Measurements from ENCODE around the gene MRPL10.
A peak's percentile ranks its signal among the peaks of the same experiment; 100 is the strongest.

MRPL10 gene

DNA sequence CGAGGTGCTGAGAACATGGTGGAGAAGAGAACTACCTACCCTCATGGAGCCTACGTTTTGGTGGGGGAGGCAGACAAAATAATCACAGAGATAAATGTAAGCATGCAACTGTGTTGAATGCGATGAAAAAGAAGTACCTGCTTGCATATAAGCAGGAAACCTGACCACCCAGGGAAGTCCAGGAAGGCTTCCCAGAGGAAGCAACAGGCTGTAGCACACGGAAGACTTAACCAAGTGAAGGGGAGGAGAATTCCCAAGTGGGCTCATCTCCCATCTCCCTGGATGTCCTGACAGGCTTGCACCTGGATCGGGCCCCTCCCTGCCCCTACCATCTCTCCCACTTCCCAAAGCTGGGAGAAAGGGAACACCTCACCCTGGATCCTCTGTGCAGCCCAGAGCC is 7.7 kb upstream of the MRPL10 start:
- no peaks in the 10 kb centered on the region for H3K9me3 Mint-ChIP-seq
- no peak for DNase-seq (ENCODE audit: low spot score)
- peaks cover 34% of the 10 kb centered on the region for H3K4me1 Mint-ChIP-seq (ENCODE audit: low read depth)
- peak overlapping the region; percentile 40 for H3K4me3 Mint-ChIP-seq
- H3K27ac Mint-ChIP-seq, result no peak overlapping the region
- no peaks in the 10 kb centered on the region for H3K36me3 Mint-ChIP-seq (ENCODE audit: low read depth)
- H3K27me3 Mint-ChIP-seq (ENCODE audit: low read depth), result no peaks in the 10 kb centered on the region

DNA sequence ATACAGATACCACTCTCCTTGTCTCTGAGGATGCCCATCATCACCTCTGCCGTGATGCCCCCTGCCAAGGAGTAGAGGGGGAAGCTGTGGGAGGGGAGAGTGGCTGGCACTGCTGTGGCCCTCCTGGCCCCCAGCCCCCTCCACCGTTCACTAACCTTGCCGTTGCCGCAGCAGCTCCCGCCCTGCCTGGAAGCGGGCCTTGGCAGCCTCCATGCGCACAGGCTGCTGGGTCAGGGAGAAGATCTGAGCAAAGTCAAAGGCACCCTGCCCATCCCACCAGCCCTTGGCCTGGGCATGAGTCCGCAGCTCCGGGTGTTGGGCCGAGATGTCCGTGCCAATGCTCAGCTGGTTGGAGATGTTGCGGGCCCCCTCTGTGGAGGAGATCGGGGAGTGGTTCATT is 7.3 kb upstream of the MRPL10 start:
- H3K4me3 Mint-ChIP-seq, result peak overlapping the region; percentile 40
- H3K27me3 Mint-ChIP-seq (ENCODE audit: low read depth), result no peaks in the 10 kb centered on the region
- no peaks in the 10 kb centered on the region for H3K36me3 Mint-ChIP-seq (ENCODE audit: low read depth)
- peaks cover 34% of the 10 kb centered on the region for H3K4me1 Mint-ChIP-seq (ENCODE audit: low read depth)
- H3K9me3 Mint-ChIP-seq, result no peaks in the 10 kb centered on the region
- H3K27ac Mint-ChIP-seq, result no peak overlapping the region
- no peak for DNase-seq (ENCODE audit: low spot score)

DNA sequence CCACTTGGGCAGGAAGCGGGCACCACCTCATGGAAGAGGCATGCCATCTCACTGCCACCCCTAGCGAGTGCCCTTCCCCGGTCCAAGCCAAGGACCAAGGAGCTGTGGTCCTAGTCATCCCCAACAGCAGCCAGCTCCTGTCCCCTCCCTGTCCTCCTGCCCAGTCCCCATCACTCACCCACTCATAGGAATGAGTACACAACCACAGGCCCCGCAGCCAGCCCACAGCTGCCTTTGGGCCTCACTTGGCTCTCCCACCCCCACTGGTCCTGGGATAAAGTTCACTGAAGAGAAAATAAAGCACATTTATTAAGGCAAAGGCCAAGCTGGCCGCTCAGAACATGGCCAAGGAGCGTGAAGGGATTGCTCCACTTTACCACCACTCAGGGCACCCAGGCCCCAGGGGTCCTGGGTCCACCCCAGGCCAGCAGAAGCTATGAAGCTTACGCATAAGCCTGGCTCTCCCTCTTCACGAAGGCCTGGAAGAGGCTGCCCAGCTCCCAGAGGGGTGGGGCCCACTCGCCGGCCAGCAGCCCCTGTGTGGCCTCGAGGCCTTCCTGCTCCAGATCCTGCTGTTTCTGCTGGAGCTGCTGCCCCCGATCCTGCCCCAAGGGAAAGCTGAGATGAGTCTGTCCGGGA is 6.2 kb upstream of the MRPL10 start:
- Mint-ChIP-seq H3K4me1 (ENCODE audit: low read depth) (peaks cover 32% of the 10 kb centered on the region), H3K4me3 (no peak overlapping the region), H3K27me3 (ENCODE audit: low read depth) (no peaks in the 10 kb centered on the region), H3K9me3 (no peaks in the 10 kb centered on the region), H3K36me3 (ENCODE audit: low read depth) (no peaks in the 10 kb centered on the region), H3K27ac (no peak overlapping the region)
- DNase-seq (ENCODE audit: low spot score), result no peak

DNA sequence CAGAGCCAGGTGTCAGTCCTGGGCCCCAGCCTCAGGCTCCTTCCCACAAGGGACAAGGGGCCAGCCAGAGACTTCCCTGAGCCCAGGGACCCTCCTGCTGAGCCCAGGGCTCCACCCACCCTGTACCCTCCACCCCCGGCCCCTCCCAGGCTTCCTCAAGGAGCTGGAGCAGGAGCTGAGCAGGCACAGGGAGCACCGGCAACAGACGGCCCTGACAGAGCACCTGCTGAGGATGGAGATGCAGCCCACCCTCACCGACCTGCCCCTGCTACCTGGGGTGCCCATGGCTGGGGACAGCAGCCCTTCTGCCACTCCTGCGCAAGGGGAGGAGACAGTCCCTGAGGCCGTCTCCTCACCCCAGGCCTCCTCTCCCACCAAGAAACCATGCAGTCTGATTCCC is 5.3 kb upstream of the MRPL10 start:
- H3K4me1 Mint-ChIP-seq (ENCODE audit: low read depth), result peaks cover 31% of the 10 kb centered on the region
- H3K27ac Mint-ChIP-seq, result no peak overlapping the region
- H3K27me3 Mint-ChIP-seq (ENCODE audit: low read depth), result no peaks in the 10 kb centered on the region
- H3K9me3 Mint-ChIP-seq, result no peaks in the 10 kb centered on the region
- no peak overlapping the region for H3K4me3 Mint-ChIP-seq
- no peaks in the 10 kb centered on the region for H3K36me3 Mint-ChIP-seq (ENCODE audit: low read depth)
- no peak for DNase-seq (ENCODE audit: low spot score)

DNA sequence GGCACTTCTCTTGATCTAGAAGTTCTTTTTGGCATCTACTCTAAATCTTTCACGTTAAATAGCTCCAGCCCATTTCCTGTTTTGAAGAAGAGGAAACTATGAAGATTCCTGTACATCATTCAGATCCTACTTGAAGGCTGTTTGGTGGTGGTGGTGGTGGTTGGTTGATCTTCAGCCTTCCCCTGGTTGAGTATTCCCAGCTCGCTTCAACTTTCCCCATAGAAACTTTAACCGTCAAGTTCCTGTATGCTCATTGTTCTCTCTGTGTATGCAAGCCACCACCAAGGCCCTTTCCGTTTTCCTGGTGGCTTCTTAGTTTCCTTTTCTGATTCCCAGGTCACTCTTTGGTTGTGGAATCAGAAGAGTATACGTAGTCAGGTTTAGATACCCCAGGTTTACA is 3.4 kb upstream of the MRPL10 start:
- Mint-ChIP-seq H3K9me3 (no peaks in the 10 kb centered on the region), H3K27me3 (ENCODE audit: low read depth) (no peaks in the 10 kb centered on the region), H3K27ac (no peak overlapping the region), H3K36me3 (ENCODE audit: low read depth) (no peaks in the 10 kb centered on the region), H3K4me1 (ENCODE audit: low read depth) (peaks cover 28% of the 10 kb centered on the region), H3K4me3 (no peak overlapping the region)
- DNase-seq (ENCODE audit: low spot score), result no peak

DNA sequence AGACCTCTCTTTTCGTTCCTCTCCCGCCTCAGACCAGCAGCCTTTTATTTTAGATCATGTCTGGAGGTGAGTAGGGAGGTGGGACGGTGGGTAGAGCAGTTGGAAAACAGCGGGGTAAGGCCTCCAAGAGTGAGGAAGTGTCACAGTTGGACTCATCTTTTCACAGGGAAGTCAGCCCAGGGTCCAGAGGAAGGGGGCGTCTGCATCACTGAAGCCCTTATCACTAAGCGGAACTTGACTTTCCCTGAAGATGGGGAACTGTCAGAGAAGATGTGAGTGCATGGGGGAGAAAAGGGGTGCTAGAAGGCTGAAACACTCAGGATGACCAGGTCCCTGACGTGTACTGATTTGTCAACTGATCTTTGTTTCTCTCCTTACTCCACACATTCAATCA is 590 bp upstream of the MRPL10 start:
- Mint-ChIP-seq H3K4me1 (ENCODE audit: low read depth) (peaks cover 29% of the 10 kb centered on the region), H3K4me3 (peak overlapping the region; percentile 95), H3K27ac (peak overlapping the region; percentile 86), H3K36me3 (ENCODE audit: low read depth) (peaks cover 8% of the 10 kb centered on the region), H3K9me3 (no peaks in the 10 kb centered on the region), H3K27me3 (ENCODE audit: low read depth) (no peaks in the 10 kb centered on the region)
- no peak for DNase-seq (ENCODE audit: low spot score)

DNA sequence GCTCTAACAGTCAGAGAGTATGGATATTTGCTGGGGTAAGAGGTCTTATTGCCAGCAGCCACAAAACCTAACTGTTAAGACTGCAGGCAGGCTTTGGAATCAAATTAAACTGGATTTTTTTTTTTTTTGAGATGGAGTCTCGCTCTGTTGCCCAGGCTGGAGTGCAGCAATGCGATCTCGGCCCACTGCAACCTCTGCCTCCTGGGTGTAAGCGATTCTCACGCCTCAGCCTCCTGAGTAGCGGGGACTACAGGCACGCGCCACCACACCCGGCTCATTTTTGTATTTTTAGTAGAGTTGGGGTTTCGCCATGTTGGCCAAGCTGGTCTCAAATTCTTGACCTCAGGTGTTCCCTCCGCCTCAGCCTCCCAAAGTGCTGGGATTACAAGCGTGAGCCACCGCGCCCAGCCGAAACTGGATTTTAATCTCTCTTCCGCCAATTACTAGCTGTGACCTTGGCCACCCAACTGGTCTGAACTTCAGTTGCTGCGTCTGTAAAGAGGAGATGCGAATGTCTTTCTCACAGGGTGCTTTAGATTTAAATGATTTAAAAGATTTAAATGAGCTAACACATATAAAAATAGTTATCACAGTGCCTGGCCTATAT is 842 bp downstream of the MRPL10 start:
- peaks cover 19% of the 10 kb centered on the region for H3K36me3 Mint-ChIP-seq (ENCODE audit: low read depth)
- H3K4me3 Mint-ChIP-seq, result peak overlapping the region; percentile 95
- H3K27me3 Mint-ChIP-seq (ENCODE audit: low read depth), result no peaks in the 10 kb centered on the region
- H3K27ac Mint-ChIP-seq, result peak overlapping the region; percentile 86
- no peaks in the 10 kb centered on the region for H3K9me3 Mint-ChIP-seq
- DNase-seq (ENCODE audit: low spot score), result no peak
- H3K4me1 Mint-ChIP-seq (ENCODE audit: low read depth), result peaks cover 26% of the 10 kb centered on the region

DNA sequence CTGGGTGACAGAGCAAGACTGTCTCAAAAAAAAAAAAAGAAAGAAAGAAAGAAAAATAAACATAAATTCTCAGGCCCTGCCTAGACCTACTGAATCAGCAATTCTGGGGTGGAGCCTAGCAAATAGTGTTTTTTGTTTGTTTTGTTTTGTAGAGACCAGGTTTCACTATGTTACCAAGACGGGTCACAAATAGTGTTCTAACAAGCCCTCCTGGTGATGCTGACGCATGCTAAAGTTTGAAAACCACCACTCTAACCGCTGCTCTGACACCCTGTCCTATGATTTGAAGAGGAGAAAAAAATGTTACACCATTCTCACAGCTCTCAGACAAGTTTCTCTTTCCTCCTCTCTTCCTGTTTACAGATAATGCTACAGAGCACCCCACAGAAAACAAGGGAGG is 1.5 kb downstream of the MRPL10 start:
- H3K27me3 Mint-ChIP-seq (ENCODE audit: low read depth), result no peaks in the 10 kb centered on the region
- DNase-seq (ENCODE audit: low spot score), result no peak
- H3K36me3 Mint-ChIP-seq (ENCODE audit: low read depth), result peaks cover 22% of the 10 kb centered on the region
- H3K27ac Mint-ChIP-seq, result peak overlapping the region; percentile 86
- no peaks in the 10 kb centered on the region for H3K9me3 Mint-ChIP-seq
- H3K4me1 Mint-ChIP-seq (ENCODE audit: low read depth), result peaks cover 23% of the 10 kb centered on the region
- peak overlapping the region; percentile 95 for H3K4me3 Mint-ChIP-seq

DNA sequence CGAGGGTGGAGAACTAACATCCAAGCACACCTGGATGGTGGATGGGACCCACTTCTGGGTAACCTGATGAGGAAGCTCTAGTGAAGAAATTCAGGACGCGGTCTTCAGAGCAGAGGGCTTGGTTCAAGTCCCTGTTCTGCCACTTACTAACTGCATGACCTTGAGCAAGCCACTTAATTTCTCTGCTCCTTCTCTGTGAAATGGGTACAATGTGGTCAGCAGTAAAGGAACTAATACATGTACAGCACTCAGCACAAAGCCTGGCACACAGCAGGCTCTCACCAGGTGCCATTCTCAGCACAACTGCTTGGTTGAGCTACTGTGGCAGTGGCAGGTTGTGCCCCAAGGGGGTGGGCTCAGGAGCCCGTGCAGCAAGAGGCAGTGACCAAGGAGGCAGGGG is 7.8 kb downstream of the MRPL10 start:
- no peak for DNase-seq (ENCODE audit: low spot score)
- Mint-ChIP-seq H3K4me1 (ENCODE audit: low read depth) (peaks cover 18% of the 10 kb centered on the region), H3K36me3 (ENCODE audit: low read depth) (peaks cover 31% of the 10 kb centered on the region), H3K9me3 (no peaks in the 10 kb centered on the region), H3K4me3 (no peak overlapping the region), H3K27me3 (ENCODE audit: low read depth) (no peaks in the 10 kb centered on the region), H3K27ac (peak overlapping the region; percentile 34)

DNA sequence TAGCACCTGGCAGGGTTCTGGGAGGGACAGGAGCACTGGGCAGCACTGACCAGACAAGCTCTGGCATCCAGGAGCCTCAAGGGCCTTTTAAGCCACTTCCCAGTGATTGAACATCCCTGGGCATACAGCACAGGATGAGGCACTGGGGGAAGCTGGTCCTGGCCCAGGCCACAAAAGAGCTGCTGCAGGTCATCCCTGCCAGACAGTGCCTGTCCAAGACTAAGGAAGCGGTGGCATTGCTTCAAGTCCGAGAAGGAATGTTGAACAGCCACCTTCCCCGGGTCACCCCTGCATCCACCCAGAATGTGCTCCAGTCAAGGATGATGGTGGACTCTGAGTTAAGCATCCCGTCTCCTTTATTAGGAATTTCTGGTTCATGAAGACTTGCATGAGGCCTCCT is 8.6 kb downstream of the MRPL10 start:
- Mint-ChIP-seq H3K4me3 (peak overlapping the region; percentile 18), H3K27me3 (ENCODE audit: low read depth) (no peaks in the 10 kb centered on the region), H3K9me3 (no peaks in the 10 kb centered on the region), H3K27ac (peak overlapping the region; percentile 62), H3K4me1 (ENCODE audit: low read depth) (peaks cover 18% of the 10 kb centered on the region), H3K36me3 (ENCODE audit: low read depth) (peaks cover 30% of the 10 kb centered on the region)
- no peak for DNase-seq (ENCODE audit: low spot score)

DNA sequence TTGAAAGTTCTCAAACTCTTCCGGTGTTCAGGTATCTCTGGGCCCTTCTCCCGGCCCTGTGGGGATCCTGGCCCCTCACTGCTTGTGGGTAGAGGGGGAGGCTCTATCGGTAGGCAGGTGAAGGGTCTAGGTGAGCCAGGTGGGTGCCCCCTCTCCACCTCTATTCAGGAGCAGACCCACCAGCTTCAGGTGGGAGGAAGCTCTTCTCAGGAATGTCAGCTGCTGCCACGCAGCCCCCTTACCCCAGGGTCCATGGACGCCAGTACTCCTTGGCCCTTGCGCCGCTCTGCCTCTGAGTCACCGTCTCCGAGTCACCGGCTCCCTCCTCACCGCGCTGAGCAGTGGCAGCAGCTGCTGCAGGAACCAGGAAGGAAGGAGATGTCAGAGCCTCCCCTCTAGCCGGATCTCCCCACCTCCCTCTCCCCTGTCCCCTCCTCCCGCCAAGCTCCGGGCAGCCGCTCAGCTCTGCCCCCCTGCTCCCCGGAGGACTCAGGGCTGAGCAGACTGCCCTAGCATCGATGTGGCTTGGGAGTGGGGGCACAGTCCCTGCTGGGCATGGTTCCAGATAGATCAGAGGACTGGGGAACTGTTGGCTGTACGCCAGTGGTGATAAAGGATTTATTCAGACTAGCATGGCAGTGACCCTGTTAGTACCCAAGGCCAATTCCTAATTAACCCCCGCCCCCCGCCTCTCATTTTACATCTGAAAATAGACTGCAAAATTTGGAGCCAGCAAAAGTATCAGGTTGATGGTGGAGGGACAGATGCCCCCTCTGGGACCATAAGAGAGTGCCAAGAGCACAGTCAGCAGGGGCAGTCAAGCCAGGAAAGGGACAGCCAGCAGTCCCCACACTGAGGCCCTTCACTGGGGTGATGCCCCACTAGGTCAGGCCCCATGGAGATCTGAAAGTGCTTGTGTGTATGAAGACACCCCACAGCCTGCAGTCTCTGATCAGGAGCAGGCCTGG is 9.6 kb downstream of the MRPL10 start, which contains the start of gene OSBPL7:
Gene OSBPL7, minus strand, starts transcription at position 371 of the 968 bp plus-strand sequence. CDS start 1,516 bp downstream, outside the sequence.
- Mint-ChIP-seq H3K36me3 (ENCODE audit: low read depth) (peaks cover 27% of the 10 kb centered on the region), H3K27ac (peak within 1 kb of the TSS; percentile 86), H3K9me3 (no peaks in the 10 kb centered on the region), H3K27me3 (ENCODE audit: low read depth) (no peaks in the 10 kb centered on the region), H3K4me1 (ENCODE audit: low read depth) (peaks cover 18% of the 10 kb centered on the region), H3K4me3 (peak within 1 kb of the TSS; percentile 99)
- peak; percentile 74 for DNase-seq (ENCODE audit: low spot score)

DNA sequence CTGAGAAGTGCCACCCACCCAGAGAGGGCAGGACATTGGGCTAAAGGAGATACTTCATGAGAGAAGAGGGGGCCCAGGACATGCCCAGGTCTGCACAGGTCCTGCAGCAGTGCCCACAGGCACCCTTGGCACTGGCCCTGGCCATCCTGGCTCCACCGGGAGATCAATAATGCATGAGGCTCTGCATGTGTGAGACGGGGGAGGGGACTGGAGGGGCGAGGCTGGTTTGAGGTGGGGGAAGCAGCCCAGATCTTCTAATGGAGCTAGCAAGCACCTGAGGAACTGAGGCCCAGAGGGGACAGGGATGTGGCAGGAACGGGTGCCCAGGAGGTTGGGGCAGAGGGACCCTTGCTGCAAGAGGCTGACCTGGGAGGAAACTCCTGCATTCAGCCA is 10.3 kb downstream of the MRPL10 start:
- Mint-ChIP-seq H3K27ac (peak overlapping the region; percentile 86), H3K36me3 (ENCODE audit: low read depth) (peaks cover 22% of the 10 kb centered on the region), H3K4me1 (ENCODE audit: low read depth) (peaks cover 18% of the 10 kb centered on the region), H3K9me3 (no peaks in the 10 kb centered on the region), H3K4me3 (peak overlapping the region; percentile 99), H3K27me3 (ENCODE audit: low read depth) (no peaks in the 10 kb centered on the region)
- no peak for DNase-seq (ENCODE audit: low spot score)

DNA sequence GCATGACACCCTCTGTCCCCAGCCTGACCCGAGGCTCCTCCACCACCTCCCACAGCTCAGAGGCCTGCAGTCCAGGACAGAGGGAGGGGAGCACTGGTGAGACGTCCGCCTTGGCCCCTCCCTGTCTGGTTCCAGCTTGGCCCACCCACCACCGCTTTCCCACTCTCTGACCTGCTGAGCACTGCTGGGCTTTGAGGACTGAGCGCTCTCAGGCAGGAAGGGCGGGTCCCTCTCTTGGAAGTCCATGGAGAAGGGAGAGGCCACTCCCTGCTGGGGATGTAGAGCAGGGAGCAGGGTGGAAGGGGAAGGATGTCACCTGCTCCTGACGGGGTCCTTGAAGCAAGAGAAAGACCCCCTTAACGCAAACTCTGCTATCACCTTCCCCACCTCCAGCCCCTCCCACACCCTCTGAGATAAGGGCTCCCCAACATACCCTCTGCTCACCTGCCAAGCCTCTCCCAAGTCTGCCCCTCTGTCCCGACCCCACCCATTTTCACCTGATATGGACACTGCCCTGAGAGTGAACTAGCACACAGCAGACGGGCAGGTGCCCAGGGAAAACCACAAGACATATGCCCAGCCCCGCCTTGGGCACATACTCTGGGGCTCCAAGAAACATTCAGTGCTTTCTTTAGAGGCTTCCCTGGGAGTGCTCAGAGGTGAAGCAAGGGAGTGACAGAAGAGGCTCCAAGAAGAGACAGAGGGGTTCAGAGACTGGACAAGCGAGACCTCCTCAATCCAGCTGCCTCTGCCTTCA is 11.1 kb downstream of the MRPL10 start:
- H3K27me3 Mint-ChIP-seq (ENCODE audit: low read depth), result no peaks in the 10 kb centered on the region
- H3K27ac Mint-ChIP-seq, result peak overlapping the region; percentile 86
- no peak for DNase-seq (ENCODE audit: low spot score)
- H3K9me3 Mint-ChIP-seq, result no peaks in the 10 kb centered on the region
- peaks cover 18% of the 10 kb centered on the region for H3K4me1 Mint-ChIP-seq (ENCODE audit: low read depth)
- H3K36me3 Mint-ChIP-seq (ENCODE audit: low read depth), result peaks cover 20% of the 10 kb centered on the region
- peak overlapping the region; percentile 99 for H3K4me3 Mint-ChIP-seq

All from T-helper 2 cell treated with Interferon-gamma antibody and Interleukin-4, amounts not matched to agents 5 μg/mL and 100 μg/mL, for 36 hours (primary cell).